ENCODE measurements around the gene PRKACG.

GRCh38 chr9:69028754-69029153 lies 14.8 kb upstream of the PRKACG start:
- TF ChIP-seq CTCF (IDR thresholded peaks at IDR 0.05; ENCODE audit: poor library complexity, severe bottlenecking) (no peak), TAF1 (IDR thresholded peaks at IDR 0.05; ENCODE audit: low read depth) (no peak), EZH2 (IDR thresholded peaks at IDR 0.05; ENCODE audit: borderline replicate concordance, insufficient read depth, low read length, poor library complexity, severe bottlenecking) (no peak), POLR2AphosphoS5 (IDR thresholded peaks at IDR 0.05) (no peak), RAD21 (conservative IDR thresholded peaks at IDR 0.05) (no peak), REST (IDR thresholded peaks at IDR 0.05; ENCODE audit: borderline replicate concordance) (no peak), MXI1 (conservative IDR thresholded peaks at IDR 0.05; ENCODE audit: poor library complexity, severe bottlenecking) (no peak)

Measured in neural cell (in vitro differentiated cells).